Keratinocyte (primary cell): ENCODE data around the gene PTPRN2. TPM values are rescaled to one million over a fixed set of nuclear protein-coding genes. Genes with fewer than 3 reads are reported as not detected.

ENCODE experiments used
- DNase-seq: peaks from one replicate; pipeline ENCODE4 v3.0.0-alpha.2; 2011; ENCODE audit warnings: low read depth, missing footprints, low spot score
- FAIRE-seq: peaks from 2 replicates; lab custom pipeline; 2011; peaks lifted over from hg19 to GRCh38; lab: Jason Lieb, UNC
- H2AFZ ChIP-seq: 2 replicates; pipeline ENCODE4 v1.6.0; 2012; ENCODE audit warnings: low read length, control low read depth, inconsistent platforms; ENCODE audit not compliant: control insufficient read depth
- H3K27ac ChIP-seq: 2 replicates; pipeline ENCODE4 v1.5.1; 2011; ENCODE audit warnings: low read length; ENCODE audit not compliant: control insufficient read depth, insufficient read depth
- H3K27me3 ChIP-seq: 3 replicates; pipeline ENCODE4 v1.6.0; 2011; ENCODE audit warnings: low read length; ENCODE audit not compliant: control insufficient read depth, insufficient read depth; ENCODE audit errors: extremely low read depth
- H3K36me3 ChIP-seq, 2 experiments: 2 replicates in 1 of 2; 3 replicates in 1 of 2; pipeline ENCODE4 v1.5.1; 2011; ENCODE audit warnings: low read length in 2 of 2, mild to moderate bottlenecking in 1 of 2; ENCODE audit not compliant: control insufficient read depth in 2 of 2, insufficient read depth in 2 of 2; ENCODE audit errors: extremely low read depth in 1 of 2
- H3K4me1 ChIP-seq: 3 replicates; pipeline ENCODE4 v1.5.1; 2011; ENCODE audit warnings: low read length; ENCODE audit not compliant: control insufficient read depth, insufficient read depth; ENCODE audit errors: extremely low read depth
- H3K4me2 ChIP-seq: 3 replicates; pipeline ENCODE4 v1.6.0; 2011; ENCODE audit warnings: low read depth, low read length; ENCODE audit not compliant: control insufficient read depth, insufficient read depth; ENCODE audit errors: extremely low read depth
- H3K4me3 ChIP-seq, 3 experiments: fragments of 200-600 bp in 1 of 3; sonication (generic) in 1 of 3; 2 replicates in 2 of 3; 3 replicates in 1 of 3; pipeline ENCODE4 v1.5.1; 2011 to 2016; ENCODE audit warnings: low read length in 3 of 3, mild to moderate bottlenecking in 3 of 3, control low read depth in 2 of 3, inconsistent platforms in 1 of 3, low read depth in 1 of 3, mixed read lengths in 1 of 3, mixed run types in 1 of 3, moderate library complexity in 1 of 3; ENCODE audit not compliant: control insufficient read depth in 2 of 3, insufficient read depth in 2 of 3; ENCODE audit errors: extremely low read depth in 1 of 3
- H3K79me2 ChIP-seq: 2 replicates; pipeline ENCODE4 v1.6.0; 2012; ENCODE audit warnings: low read length; ENCODE audit not compliant: control insufficient read depth, insufficient read depth
- H3K9ac ChIP-seq: 3 replicates; pipeline ENCODE4 v1.6.0; 2011; ENCODE audit warnings: low read length; ENCODE audit not compliant: control insufficient read depth, insufficient read depth; ENCODE audit errors: extremely low read depth
- H3K9me1 ChIP-seq: 3 replicates; pipeline ENCODE4 v1.6.0; 2011; ENCODE audit warnings: low read length; ENCODE audit not compliant: control insufficient read depth, insufficient read depth; ENCODE audit errors: extremely low read depth
- H3K9me3 ChIP-seq: 2 replicates; pipeline ENCODE4 v1.5.1; 2012; ENCODE audit warnings: low read depth, low read length; ENCODE audit not compliant: control insufficient read depth
- H4K20me1 ChIP-seq: 3 replicates; pipeline ENCODE4 v1.6.0; 2011; ENCODE audit warnings: low read length; ENCODE audit not compliant: control insufficient read depth, insufficient read depth; ENCODE audit errors: extremely low read depth
- EZH2 ChIP-seq: IDR thresholded peaks from one replicate; pipeline ENCODE4 v1.6.1; 2012; ENCODE audit warnings: inconsistent platforms, mild to moderate bottlenecking, low read length, moderate library complexity
- dilution Hi-C: fragments of 300-500 bp; cut with MboI; formaldehyde crosslinking; loops from one replicate; pipeline ENCODE4 v1.7.0; 2020; ENCODE audit warnings: low sequenced_read_pairs; ENCODE audit not compliant: extremely low pct_ligation_motif_present
- polyA plus RNA-seq, 5 experiments: library from polyadenylated mRNA; depleted of rRNA in 3 of 5; stranded (reverse) in 3 of 5; stranded (forward) in 1 of 5; unstranded in 1 of 5; fragments of >200 nt; gene quantifications; 1 replicate in 1 of 5; 2 replicates in 3 of 5; 3 replicates in 1 of 5; pipeline versions ENCODE4 v1.2.1 to v1.2.3, GENCODE V29; 2011 to 2012; ENCODE audit warnings: missing spikeins in 2 of 5, low read depth in 1 of 5, low replicate concordance in 1 of 5
- TF ChIP-seq, protein P1 (sequence below), 3 experiments: IDR thresholded peaks in 1 of 3; conservative IDR thresholded peaks in 1 of 3; optimal IDR thresholded peaks in 1 of 3; 2 replicates in 2 of 3; 3 replicates in 1 of 3; pipeline versions ENCODE3 to v1.5.1; 2011; ENCODE audit warnings: low read length in 3 of 3, mild to moderate bottlenecking in 3 of 3, moderate library complexity in 2 of 3, control low read depth in 1 of 3, inconsistent platforms in 1 of 3; ENCODE audit not compliant: insufficient read depth in 2 of 3; ENCODE audit errors: extremely low read depth in 1 of 3

The PTPRN2 gene
- polyA plus RNA-seq, 1 donor (not counting 4 experiments of a cell fraction or from before 2014, with no cell fraction given): not detected

DNA sequence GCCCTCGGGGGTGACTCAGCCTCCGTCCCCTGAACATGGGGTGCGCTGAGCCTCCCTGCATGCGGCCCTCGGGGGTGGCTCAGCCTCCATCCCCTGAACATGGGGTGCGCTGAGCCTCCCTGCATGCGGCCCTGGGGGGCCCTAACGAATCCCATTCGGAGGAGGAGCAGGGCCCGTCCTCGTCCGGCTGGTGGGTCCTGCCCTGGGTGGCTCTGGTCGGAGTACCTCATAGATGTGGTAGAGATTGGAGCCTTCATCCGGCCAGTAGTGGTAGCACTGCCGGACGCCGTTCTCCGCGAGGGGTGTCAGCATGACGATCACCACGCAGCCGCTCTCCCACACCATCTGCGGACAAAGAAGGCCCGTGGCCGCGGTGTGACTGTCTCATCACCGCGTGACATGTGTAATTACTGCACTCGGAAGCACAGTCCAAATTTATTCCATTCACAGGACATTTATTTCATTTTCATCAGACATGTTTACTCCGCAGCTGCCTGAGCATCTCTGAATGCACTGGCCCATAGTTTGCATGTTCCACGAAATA lies 1009.8 kb downstream of the PTPRN2 start:
- no peak for FAIRE-seq
- Histone ChIP-seq H3K27ac (no peak overlapping the region), H3K4me1 (no peaks in the 10 kb centered on the region), H2AFZ (no peak overlapping the region), H3K9me1 (no peaks in the 10 kb centered on the region), H3K4me3 (no peak overlapping the region), H3K79me2 (no peaks in the 10 kb centered on the region), H3K27me3 (no peaks in the 10 kb centered on the region), H3K9me3 (peaks cover 4% of the 10 kb centered on the region), H3K9ac (no peak overlapping the region), H3K4me2 (no peak overlapping the region), H3K36me3 (no peaks in the 10 kb centered on the region), H4K20me1 (no peaks in the 10 kb centered on the region)
- dilution Hi-C loops: no loop called here
- TF ChIP-seq, protein P1, sequence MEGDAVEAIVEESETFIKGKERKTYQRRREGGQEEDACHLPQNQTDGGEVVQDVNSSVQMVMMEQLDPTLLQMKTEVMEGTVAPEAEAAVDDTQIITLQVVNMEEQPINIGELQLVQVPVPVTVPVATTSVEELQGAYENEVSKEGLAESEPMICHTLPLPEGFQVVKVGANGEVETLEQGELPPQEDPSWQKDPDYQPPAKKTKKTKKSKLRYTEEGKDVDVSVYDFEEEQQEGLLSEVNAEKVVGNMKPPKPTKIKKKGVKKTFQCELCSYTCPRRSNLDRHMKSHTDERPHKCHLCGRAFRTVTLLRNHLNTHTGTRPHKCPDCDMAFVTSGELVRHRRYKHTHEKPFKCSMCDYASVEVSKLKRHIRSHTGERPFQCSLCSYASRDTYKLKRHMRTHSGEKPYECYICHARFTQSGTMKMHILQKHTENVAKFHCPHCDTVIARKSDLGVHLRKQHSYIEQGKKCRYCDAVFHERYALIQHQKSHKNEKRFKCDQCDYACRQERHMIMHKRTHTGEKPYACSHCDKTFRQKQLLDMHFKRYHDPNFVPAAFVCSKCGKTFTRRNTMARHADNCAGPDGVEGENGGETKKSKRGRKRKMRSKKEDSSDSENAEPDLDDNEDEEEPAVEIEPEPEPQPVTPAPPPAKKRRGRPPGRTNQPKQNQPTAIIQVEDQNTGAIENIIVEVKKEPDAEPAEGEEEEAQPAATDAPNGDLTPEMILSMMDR (optimal IDR thresholded peaks at IDR 0.05 in 1 of 3, IDR thresholded peaks at IDR 0.05 in 1 of 3, conservative IDR thresholded peaks at IDR 0.05 in 1 of 3; ENCODE audit: extremely low read depth in 1 of 3, insufficient read depth in 2 of 3, low read length in 3 of 3): no peak
- no peak for TF ChIP-seq EZH2
- DNase-seq: no peak

DNA sequence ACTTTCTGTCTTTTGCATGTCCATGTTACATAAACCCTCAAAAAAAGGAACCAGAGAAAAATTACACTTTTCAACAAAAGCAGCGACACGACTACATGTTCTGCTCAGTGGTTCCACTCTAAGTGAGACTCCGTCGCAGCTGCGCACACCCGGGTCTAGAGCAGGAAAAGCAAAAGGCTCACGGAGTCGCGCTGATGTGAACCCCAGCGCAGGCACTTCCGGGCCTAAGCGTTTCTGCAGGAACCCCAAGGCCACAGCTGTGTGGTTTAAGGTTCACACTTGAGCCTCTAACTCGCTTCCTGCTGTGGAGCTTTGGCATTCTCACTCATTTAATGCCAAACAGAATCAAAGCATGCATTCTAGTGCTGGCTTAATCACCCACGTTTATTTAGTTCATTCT lies 1010.6 kb downstream of the PTPRN2 start:
- dilution Hi-C loops: no loop called here

More for the DNA sequence above, 1010.6 kb downstream of the PTPRN2 start:
- Histone ChIP-seq H3K36me3 (no peaks in the 10 kb centered on the region), H3K27me3 (no peaks in the 10 kb centered on the region), H4K20me1 (no peaks in the 10 kb centered on the region), H2AFZ (no peak overlapping the region), H3K9me3 (peaks cover 6% of the 10 kb centered on the region), H3K79me2 (no peaks in the 10 kb centered on the region), H3K4me3 (no peak overlapping the region), H3K4me1 (no peaks in the 10 kb centered on the region), H3K4me2 (no peak overlapping the region), H3K9ac (no peak overlapping the region), H3K27ac (no peak overlapping the region), H3K9me1 (no peaks in the 10 kb centered on the region)
- FAIRE-seq (no peak), DNase-seq (no peak)
- TF ChIP-seq, protein P1 (optimal IDR thresholded peaks at IDR 0.05 in 1 of 3, IDR thresholded peaks at IDR 0.05 in 1 of 3, conservative IDR thresholded peaks at IDR 0.05 in 1 of 3; ENCODE audit: extremely low read depth in 1 of 3, insufficient read depth in 2 of 3, low read length in 3 of 3): no peak
- TF ChIP-seq EZH2: no peak
